Adrenal gland (tissue), 12 donors: ENCODE results near the gene GRM8. TPM values are rescaled to one million over a fixed set of nuclear protein-coding genes. Genes with fewer than 3 reads are reported as not detected.

Source experiments
- DNase-seq, 7 donors: peaks; one replicate each; pipeline ENCODE4 v3.0.0-alpha.2; 2019 to 2020
- H3K27ac ChIP-seq, 5 donors: fragments of 200-600 bp; sonication (generic) in 4 of 5; 1 replicate in 3 of 5; 2 replicates in 2 of 5; pipeline versions ENCODE4 v1.5.1 to v1.8.0; 2016 to 2020; ENCODE audit warnings: mild to moderate bottlenecking in 1 of 5
- H3K27me3 ChIP-seq: fragments of 200-600 bp; 2 replicates; pipeline ENCODE4 v1.8.0; 2021
- H3K36me3 ChIP-seq, 2 donors: fragments of 200-600 bp; replicated peaks in 1 of 2; 1 replicate in 1 of 2; 2 replicates in 1 of 2; pipeline versions ENCODE4 v1.5.1 to v1.8.0; 2018 to 2022
- H3K4me1 ChIP-seq, 2 donors: fragments of 200-600 bp; replicated peaks in 1 of 2; 1 replicate in 1 of 2; 2 replicates in 1 of 2; pipeline versions ENCODE4 v1.5.1 to v1.8.0; 2018 to 2021
- H3K4me3 ChIP-seq, 4 donors: fragments of 200-600 bp; sonication (generic) in 3 of 4; one replicate each; pipeline ENCODE4 v1.5.1; 2016 to 2018
- H3K9me3 ChIP-seq, 3 donors: fragments of 200-600 bp; sonication (generic) in 1 of 3; replicated peaks in 1 of 3; 1 replicate in 2 of 3; 2 replicates in 1 of 3; pipeline versions ENCODE4 v1.5.1 to v1.8.0; 2016 to 2021
- CTCF ChIP-seq, 6 experiments: fragments of 450-650 bp in 4 of 6; fragments of 200-600 bp in 2 of 6; sonication (generic) in 1 of 6; IDR thresholded peaks; 1 replicate in 5 of 6; 2 replicates in 1 of 6; pipeline versions ENCODE4 v1.5.1 to v1.8.0; 2016 to 2021; ENCODE audit warnings: antibody characterized with exemption in 6 of 6, mild to moderate bottlenecking in 2 of 6, moderate library complexity in 1 of 6
- POLR2A ChIP-seq, 2 donors: fragments of 450-650 bp; IDR thresholded peaks; one replicate each; pipeline ENCODE4 v1.6.1; 2017; ENCODE audit warnings: antibody characterized with exemption in 2 of 2, mild to moderate bottlenecking in 2 of 2, moderate library complexity in 1 of 2
- WGBS, 4 donors: extraction: QIAGEN DNeasy Blood & Tissue Kit in 2 of 4; methylation state at CpG; one replicate each; pipeline versions ENCODE4 v1.1.5 to v1.1.7; 2013 to 2017; 5-methylcytosine and 5-hydroxymethylcytosine counted together
- intact Hi-C, 2 donors: fragments of 100-400 bp; cut with DNase I; formaldehyde crosslinking; loops; one replicate each; pipeline versions ENCODE4 v1.14.1 to v1.15.0; 2022 to 2023
- polyA plus RNA-seq, 3 donors: library from polyadenylated mRNA; stranded (reverse); fragments of 200-250 nt in 2 of 3; fragments of 350-450 nt in 1 of 3; fragmentation: Illumina TruSeq in 1 of 3; extraction: RNeasy Lipid Tissue Mini Kit (QIAGEN cat#74804) in 1 of 3; gene quantifications; one replicate each; pipeline ENCODE4 v1.2.3, GENCODE V29; 2013 to 2014
- total RNA-seq, 9 donors: library from RNA; depleted of rRNA in 4 of 9; stranded (reverse); fragments of >200 nt in 4 of 9; fragments of 120-200 nt in 1 of 9; fragmentation: NEBNext Ultra II Directional in 1 of 9; extraction: Animal tissue kit (Norgen Biotek cat#: 25700) in 1 of 9; gene quantifications; one replicate each; pipeline versions ENCODE4 v1.1.0 to v1.2.4, GENCODE V29; 2013 to 2023
- donor health status: healthy with polysubstance abuse.
- donor health status: Bipolar disorder and iron deficiency.
- donor health status: DM: yes; HTN: yes; CAD: no.
- donor health status: DM: no; HTN: no; CAD: no.
- donor health status: DM: no; HTN: no; CAD: no.
- donor health status: DM: yes; HTN: yes; CAD: no.

GRM8 gene
- total and polyA plus RNA-seq, 12 donors = 0.10 to 2.5 (median 0.92) TPM; not detected in 5

GRCh38 chr7:127041689-127042452 is 210.9 kb downstream of the GRM8 start:
- Histone ChIP-seq H3K4me1 (no peaks in the 10 kb centered on the region), H3K9me3 (no peaks in the 10 kb centered on the region), H3K4me3 (no peak overlapping the region), H3K36me3 (no peaks in the 10 kb centered on the region), H3K27ac (no peak overlapping the region), H3K27me3 (no peaks in the 10 kb centered on the region)
- DNase-seq = no peak
- no peak for TF ChIP-seq POLR2A (IDR thresholded peaks at IDR 0.05)
- TF ChIP-seq CTCF (IDR thresholded peaks at IDR 0.05) = no peak
- intact Hi-C loops = no loop called here
- 65 to 76% (median 73%) methylated on average over 5 to 7 of the region's 7 CpGs for WGBS, 4 donors

DNA sequence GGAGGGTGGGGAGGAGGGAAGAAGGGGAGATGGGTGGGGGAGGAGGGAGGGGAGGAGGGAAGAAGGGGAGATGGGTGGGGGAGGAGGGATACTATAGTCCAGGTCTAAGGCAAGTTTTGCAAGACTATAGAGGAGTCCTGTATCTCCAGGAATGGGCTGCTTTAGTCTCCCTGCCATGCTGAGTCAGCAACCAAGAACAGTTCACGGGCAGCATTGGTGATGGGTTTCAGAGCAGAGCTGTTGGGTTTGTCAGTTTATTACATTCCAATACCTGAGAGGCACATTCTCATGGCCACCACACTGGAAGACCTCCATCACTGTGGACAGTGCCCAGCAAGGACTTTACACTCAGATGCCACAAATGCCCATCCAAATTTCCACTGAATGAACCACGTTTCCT is 212.7 kb downstream of the GRM8 start:
- Histone ChIP-seq H3K27ac (no peak overlapping the region), H3K4me1 (no peaks in the 10 kb centered on the region), H3K4me3 (no peak overlapping the region), H3K36me3 (no peaks in the 10 kb centered on the region), H3K9me3 (no peaks in the 10 kb centered on the region), H3K27me3 (no peaks in the 10 kb centered on the region)
- TF ChIP-seq CTCF (IDR thresholded peaks at IDR 0.05) (no peak), POLR2A (IDR thresholded peaks at IDR 0.05) (no peak)
- DNase-seq = no peak
- intact Hi-C loops = no loop called here
- 60 to 80% (median 78%) methylated on average over 2 of the region's 2 CpGs for WGBS, 4 donors

DNA sequence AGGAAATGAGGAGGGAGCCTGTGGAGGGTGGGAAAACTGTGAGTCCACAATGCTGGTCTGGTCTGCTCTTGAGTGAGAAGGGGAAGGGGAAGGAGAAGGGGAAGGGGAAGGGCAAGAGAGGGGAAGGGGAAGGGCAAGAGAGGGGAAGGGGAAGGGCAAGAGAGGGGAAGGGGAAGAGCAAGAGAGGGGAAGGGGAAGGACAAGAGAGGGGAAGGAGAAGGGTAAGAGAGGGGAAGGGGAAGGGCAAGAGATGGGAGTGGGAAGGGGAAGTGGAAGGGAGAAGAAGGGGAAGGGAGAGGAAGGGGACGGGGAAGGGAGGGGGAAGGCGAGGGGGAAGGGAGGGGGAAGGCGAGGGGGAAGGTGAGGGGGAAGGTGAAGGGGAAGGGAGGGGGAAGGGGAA is 213.2 kb downstream of the GRM8 start:
- intact Hi-C loops = no loop called here
- TF ChIP-seq CTCF (IDR thresholded peaks at IDR 0.05) (no peak), POLR2A (IDR thresholded peaks at IDR 0.05) (no peak)
- no peak for DNase-seq
- Histone ChIP-seq H3K9me3 (no peaks in the 10 kb centered on the region), H3K36me3 (no peaks in the 10 kb centered on the region), H3K27ac (no peak overlapping the region), H3K4me3 (no peak overlapping the region), H3K27me3 (no peaks in the 10 kb centered on the region), H3K4me1 (no peaks in the 10 kb centered on the region)
- 54 to 71% (median 67%) methylated on average over 1 to 3 of the region's 3 CpGs; no CpG with 5 or more reads in 1 of the 4 donors for WGBS, 4 donors

DNA sequence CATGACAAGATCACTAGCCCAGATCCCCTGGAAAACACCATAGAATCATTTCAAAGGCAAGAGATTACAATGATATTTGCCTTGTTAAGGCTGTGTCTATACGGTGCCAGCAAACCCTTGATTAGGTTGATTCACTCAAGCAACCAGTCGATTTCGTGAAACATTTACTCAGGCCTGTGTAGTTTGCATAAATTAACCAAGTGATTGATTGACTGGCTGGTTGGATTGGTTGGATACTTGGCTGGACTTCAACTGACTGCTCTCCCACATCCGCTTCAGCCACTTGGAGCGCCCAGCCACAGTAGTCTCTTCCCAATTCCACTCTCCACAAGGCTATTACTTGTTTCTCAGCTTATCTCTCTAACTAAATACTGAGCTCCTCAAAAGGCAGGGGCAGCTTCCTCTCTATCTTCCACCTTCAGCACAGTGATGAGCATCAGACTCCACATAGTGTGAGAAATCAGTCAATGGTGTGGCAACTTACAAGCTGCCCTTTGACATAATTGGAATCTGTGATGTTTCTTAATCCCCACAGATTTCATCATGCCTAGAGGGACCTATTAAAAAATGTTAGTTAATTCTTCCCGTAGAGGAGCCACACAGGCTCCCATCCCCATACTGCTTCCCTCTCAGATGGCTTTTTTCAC is 217.4 kb downstream of the GRM8 start:
- Histone ChIP-seq H3K9me3 (no peaks in the 10 kb centered on the region), H3K4me1 (no peaks in the 10 kb centered on the region), H3K27me3 (no peaks in the 10 kb centered on the region), H3K36me3 (no peaks in the 10 kb centered on the region), H3K27ac (no peak overlapping the region), H3K4me3 (no peak overlapping the region)
- intact Hi-C loops = no loop called here
- WGBS, 4 donors = 79 to 93% (median 85%) methylated on average over 6 of the region's 6 CpGs
- TF ChIP-seq CTCF (IDR thresholded peaks at IDR 0.05) (no peak), POLR2A (IDR thresholded peaks at IDR 0.05) (no peak)
- no peak for DNase-seq
